H1 (cell line): ENCODE results near the gene PCDHAC2.

ENCODE experiments used
- POLR2A ChIP-seq, 2 experiments: IDR thresholded peaks; 1 replicate in 1 of 2; 2 replicates in 1 of 2; pipeline ENCODE4 v1.6.1; 2011; ENCODE audit warnings: low read depth in 2 of 2, low read length in 2 of 2, mild to moderate bottlenecking in 2 of 2; ENCODE audit errors: control extremely low read depth in 1 of 2
- POLR2AphosphoS5 ChIP-seq: IDR thresholded peaks from 2 replicates; pipeline ENCODE4 v1.6.1; 2011; ENCODE audit warnings: low read depth, low read length
- TF ChIP-seq, protein P1 (sequence below), 3 experiments: IDR thresholded peaks; 1 replicate in 2 of 3; 2 replicates in 1 of 3; pipeline versions ENCODE4 v1.5.1 to v1.6.1; 2011; ENCODE audit warnings: low read length in 3 of 3, mild to moderate bottlenecking in 3 of 3, inconsistent platforms in 2 of 3, low read depth in 1 of 3, moderate library complexity in 1 of 3; ENCODE audit not compliant: insufficient read depth in 1 of 3; ENCODE audit errors: control extremely low read depth in 1 of 3

DNA sequence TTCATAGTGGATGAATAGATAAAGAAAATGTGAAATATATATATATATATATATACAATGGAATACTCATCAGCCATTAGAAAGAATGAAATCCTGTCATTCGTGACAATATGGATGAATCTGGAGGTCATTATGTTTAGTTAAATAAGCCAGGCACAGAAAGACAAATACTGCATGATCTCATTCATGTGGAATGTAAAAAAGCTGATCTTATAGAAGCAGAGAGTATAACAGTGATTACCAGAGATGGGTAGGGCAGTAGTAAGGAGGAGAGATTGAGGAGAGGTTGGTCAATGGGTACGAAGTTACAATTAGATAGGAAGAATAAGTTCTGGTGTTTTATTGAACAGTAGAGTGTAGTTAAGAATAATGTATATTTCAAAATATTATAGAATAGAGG is 19.7 kb upstream of the PCDHAC2 start:
- TF ChIP-seq, protein P1, sequence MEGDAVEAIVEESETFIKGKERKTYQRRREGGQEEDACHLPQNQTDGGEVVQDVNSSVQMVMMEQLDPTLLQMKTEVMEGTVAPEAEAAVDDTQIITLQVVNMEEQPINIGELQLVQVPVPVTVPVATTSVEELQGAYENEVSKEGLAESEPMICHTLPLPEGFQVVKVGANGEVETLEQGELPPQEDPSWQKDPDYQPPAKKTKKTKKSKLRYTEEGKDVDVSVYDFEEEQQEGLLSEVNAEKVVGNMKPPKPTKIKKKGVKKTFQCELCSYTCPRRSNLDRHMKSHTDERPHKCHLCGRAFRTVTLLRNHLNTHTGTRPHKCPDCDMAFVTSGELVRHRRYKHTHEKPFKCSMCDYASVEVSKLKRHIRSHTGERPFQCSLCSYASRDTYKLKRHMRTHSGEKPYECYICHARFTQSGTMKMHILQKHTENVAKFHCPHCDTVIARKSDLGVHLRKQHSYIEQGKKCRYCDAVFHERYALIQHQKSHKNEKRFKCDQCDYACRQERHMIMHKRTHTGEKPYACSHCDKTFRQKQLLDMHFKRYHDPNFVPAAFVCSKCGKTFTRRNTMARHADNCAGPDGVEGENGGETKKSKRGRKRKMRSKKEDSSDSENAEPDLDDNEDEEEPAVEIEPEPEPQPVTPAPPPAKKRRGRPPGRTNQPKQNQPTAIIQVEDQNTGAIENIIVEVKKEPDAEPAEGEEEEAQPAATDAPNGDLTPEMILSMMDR (IDR thresholded peaks at IDR 0.05; ENCODE audit: control extremely low read depth in 1 of 3, insufficient read depth in 1 of 3, low read depth in 1 of 3, low read length in 3 of 3) = no peak
- TF ChIP-seq POLR2AphosphoS5 = no peak
- no peak for TF ChIP-seq POLR2A (IDR thresholded peaks at IDR 0.05; ENCODE audit: control extremely low read depth in 1 of 2, low read depth in 2 of 2, low read length in 2 of 2)
